Measurements from ENCODE around the gene EMB.
A peak's percentile ranks its signal among the peaks of the same experiment; 100 is the strongest.
"Not testable (repeated sequence)": the region's sequence is repeated elsewhere in the genome, so short reads cannot be mapped to it uniquely, and the experiment has no call there.

Gene EMB

DNA sequence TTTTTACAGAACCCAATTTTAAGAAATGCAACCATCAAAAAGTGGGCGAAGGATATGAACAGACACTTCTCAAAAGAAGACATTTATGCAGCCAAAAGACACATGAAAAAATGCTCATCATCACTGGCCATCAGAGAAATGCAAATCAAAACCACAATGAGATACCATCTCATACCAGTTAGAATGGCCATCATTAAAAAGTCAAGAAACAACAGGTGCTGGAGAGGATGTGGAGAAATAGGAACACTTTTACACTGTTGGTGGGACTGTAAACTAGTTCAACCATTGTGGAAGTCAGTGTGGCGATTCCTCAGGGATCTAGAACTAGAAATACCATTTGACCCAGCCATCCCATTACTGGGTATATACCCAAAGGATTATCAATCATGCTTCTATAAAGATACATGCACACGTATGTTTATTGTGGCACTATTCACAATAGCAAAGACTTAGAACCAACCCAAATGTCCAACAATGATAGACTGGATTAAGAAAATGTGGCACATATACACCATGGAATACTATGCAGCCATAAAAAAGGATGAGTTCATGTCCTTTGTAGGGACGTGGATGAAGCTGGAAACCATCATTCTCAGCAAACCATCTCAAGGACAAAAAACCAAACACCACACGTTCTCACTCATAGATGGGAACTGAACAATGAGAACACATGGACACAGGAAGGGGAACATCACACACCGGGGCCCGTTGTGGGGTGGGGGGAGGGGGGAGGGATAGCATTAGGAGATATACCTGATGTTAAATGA is 19.7 kb downstream of the EMB start:
- not testable (repeated sequence) for DNase-seq

DNA sequence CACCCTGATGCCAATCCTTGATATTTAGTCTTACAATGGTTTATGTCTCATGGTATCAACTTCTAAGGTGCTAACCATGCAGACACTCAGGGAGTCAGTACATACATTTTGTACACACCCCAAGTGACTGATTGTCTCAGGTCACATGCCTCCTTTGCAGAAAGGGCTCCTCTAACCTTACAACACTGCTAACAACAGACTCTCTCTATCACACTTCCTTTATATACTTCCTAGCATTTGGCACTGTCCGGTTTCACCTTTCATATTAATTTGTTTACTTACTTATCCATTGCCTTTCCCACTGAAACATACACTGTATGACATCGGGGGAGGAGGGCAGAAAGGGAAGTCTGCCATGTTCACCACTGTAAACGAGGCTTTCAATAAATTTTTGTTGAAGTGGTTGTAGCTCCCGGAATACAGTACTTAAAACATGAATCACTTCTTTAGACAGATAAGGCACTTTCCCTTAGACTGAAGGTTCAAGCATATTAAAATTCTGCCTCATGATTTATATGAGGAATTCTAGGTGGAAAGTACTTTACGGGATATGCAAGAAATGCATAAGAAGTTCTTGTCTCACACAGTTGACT is 20.6 kb downstream of the EMB start:
- no peak for DNase-seq

DNA sequence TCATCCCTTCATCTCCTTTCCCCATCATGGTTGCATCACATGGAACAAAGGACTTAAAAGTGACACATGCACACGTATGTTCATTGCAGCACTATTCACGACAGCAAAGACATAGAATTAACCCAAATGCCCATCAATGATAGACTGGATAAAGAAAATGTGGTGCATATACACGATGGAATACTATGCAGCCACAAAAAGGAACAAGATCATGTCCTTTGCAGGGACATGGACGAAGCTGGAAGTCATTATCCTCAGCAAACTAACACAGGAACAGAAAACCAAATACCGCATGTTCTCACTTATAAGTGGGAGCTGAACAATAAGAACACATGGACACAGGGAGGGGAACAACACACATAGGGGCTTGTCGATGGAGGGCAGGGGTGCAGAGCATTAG is 21.4 kb downstream of the EMB start:
- DNase-seq, result not testable (repeated sequence)

DNA sequence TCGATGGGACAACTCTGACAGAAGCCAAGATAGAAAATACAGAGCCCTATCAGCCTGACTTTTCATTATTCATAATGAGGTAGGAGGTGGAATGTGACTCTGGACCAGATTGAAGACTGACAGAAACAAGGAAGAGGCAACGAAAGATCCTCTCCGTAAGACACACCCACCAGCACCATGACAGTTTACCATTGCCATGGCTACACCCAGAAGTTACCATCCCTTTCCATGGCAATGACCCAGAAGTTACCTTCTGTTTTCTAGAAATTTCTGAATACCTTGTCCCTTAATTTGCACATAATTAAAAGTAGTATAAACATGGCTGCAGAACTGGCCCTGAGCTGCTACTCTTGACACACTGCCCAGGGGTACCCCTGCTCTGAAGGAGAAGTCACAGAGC is 24.5 kb downstream of the EMB start:
- DNase-seq, result peak in 1 of 2 donors; percentile 26

DNA sequence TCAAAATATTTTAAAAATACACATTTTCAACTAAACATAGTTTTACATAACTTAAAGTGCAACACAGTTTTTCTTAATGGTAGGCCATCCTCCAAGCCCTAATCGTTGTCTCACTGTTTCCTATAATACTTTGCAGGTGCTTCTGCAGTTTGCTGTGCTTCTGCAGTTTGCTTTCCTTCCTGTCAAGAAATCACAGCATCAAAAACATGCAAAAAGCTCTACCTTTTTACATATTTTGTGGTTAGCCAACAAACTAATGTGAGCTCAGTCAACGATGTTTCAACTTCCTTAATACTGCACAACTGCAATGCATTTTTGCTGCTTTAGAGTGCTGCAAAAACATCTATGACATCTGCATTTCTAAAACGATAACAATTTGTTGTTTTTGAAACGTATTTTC is 25.2 kb downstream of the EMB start:
- DNase-seq, result peak; percentile 38 to 69

DNA sequence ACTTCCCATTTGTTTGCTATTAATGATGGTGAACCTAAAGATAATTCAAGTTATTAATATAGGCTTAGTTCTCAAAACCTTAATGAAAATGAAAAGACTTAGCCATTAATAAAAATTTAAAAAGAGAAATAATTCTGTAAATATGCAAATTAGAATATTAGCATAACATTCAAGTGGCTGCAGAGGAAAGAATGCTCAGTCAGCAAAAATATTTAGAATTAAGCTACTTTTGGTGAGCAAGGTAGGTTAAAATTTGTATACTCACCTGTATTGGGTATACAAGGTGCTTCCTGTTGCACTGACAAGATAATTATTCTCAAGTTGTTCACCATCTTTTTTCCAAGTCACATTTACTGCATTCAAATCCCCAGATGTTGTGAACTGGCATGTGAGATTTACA is 30.2 kb downstream of the EMB start:
- not testable (repeated sequence) for DNase-seq

DNA sequence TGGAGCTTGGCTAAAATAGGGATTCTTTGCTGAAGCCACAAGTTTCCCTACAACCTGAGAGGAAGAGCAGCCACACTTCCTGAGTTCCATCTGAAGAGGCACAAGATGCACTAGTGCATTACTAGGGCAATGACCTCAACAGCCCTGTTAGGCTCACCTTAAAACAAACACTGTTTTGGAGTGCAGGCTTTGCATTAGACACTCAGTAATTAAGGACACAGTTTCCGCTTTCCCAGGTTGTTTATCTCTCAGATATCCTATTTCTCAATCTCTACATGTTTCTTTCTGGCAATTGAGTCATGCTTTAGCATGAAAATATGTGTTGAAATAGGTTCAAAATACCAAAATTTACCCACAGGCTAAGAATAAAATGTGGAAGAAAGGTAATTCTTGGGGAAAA is 34.2 kb downstream of the EMB start:
- no peak for DNase-seq

DNA sequence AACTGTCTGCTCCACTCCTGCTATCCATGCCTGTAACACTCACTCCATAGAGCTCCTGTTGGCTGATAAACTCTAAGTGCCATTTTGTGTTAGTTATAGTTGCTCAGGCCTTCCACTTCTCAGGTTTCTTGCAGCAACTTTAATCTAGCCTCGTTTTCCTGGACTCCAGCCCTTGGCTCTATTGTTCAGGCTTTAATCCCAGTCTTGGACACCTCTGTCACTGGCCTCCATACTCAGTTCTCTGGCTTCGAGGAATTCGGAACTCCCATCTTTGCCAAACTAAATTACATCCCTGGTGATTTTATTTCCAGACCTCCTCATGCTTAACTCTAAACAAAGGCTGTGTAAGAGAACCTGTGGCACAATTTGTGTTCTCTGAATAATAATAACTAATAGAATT is 39.8 kb downstream of the EMB start:
- no peak for DNase-seq

DNA sequence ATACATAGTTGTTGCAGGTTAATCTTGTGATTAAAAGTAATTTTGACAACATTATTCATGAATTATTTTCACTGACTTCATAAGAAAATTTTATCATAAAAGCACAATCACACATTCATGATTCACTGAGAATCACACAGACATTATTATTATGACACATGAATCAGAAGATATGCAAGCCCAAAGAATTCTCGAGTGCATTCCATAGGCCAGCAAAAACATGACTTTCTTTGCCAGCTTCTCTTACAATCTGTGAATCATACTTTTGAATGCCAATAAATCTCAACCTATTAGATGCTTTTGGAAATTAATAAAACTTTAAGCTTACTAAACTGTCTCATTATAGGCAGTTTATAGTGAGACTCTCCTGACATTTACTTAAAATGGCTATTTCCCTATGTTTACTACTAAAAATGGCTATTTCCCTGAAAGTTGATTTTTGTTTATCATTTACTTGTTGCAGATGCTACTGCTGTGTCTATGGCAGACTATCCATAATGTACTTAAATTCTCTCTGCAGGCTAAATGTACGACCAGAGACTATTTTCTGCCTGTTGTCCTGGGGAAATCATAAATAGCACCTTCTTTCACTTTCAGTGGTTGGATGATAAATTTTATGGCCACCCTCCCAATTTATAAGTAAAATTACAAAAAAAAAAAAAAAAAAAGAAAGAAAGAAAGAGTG is 47.0 kb downstream of the EMB start:
- not testable (repeated sequence) for DNase-seq

DNA sequence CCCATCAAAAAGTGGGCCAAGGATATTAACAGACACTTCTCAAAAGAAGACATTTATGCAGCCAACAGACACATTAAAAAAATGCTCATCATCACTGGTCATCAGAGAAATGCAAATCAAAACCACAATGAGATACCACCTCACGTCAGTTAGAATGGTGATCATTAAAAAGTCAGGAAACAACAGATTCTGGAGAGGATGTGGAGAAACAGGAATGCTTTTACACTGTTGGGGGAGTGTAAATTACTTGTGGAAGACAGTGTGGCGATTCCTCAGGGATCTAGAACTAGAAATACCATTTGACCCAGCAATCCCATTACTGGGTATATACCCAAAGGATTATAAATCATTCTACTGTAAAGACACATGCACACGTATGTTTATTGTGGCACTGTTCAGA is 48.8 kb downstream of the EMB start:
- not testable (repeated sequence) for DNase-seq

DNA sequence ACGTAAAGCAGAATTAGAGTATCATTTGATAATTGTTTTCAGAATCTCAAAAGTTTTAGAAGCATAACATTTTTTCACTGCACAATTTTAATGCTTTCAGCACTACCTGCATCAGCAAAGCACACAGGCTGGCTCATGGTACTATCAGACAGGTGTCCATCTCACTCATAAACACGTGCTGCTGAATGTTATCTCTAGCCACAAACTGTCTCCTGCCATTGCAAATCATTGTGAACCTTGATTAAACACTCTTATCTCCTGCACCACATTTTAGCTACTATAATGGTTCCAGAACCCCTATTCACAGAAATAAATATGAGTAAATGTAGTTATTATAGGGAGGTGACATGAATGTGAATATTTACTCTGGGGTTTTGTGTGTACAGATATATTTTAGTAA is 56.7 kb downstream of the EMB start:
- not testable (repeated sequence) for DNase-seq

DNA sequence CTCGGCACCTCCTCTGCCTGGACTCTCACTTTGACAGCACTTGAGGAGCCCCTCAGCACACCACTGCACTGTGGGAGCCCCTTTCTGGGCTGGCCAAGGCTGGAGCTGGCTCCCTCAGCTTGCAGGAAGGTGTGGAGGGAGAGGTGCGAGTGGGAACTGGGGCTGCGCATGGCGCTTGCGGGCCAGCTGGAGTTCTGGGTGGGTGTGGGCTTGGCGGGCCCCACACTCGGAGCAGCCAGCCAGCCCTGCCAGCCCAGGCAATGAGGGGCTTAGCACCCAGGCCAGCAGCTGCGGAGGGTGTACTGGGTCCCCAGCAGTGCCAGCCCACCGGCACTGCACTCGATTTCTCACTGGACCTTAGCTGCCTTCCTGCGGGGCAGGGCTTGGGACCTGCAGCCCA is 64.4 kb downstream of the EMB start:
- not testable (repeated sequence) for DNase-seq

DNA sequence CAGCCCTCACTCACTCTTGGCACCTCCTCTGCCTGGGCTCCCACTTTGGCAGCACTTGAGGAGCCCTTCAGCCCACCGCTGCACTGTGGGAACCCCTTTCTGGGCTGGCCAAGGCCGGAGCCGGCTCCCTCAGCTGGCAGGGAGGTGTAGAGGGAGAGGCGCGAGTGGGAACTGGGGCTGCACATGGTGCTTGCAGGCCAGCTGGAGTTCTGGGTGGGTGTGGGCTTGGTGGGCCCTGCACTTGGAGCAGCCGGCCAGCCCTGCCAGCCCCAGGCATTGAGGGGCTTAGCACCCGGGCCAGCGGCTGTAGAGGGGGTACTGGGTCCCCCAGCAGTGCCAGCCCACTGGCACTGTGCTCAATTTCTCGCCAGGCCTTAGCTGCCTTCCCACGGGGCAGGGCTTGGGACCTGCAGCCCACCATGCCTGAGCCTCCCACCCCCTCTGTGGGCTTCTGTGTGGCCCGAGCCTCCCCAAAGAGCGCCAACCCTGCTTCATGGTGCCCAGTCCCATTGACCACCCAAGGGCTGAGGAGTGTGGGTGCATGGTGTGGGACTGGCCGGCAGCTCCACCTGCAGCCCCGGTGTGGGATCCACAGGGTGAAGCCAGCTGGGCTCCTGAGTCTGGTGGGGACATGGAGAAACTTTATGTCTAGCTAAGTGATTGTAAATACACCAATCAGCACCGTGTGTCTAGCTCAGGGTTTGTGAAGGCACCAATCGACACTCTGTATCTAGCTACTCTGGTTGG is 71.6 kb downstream of the EMB start:
- not testable (repeated sequence) for DNase-seq

DNA sequence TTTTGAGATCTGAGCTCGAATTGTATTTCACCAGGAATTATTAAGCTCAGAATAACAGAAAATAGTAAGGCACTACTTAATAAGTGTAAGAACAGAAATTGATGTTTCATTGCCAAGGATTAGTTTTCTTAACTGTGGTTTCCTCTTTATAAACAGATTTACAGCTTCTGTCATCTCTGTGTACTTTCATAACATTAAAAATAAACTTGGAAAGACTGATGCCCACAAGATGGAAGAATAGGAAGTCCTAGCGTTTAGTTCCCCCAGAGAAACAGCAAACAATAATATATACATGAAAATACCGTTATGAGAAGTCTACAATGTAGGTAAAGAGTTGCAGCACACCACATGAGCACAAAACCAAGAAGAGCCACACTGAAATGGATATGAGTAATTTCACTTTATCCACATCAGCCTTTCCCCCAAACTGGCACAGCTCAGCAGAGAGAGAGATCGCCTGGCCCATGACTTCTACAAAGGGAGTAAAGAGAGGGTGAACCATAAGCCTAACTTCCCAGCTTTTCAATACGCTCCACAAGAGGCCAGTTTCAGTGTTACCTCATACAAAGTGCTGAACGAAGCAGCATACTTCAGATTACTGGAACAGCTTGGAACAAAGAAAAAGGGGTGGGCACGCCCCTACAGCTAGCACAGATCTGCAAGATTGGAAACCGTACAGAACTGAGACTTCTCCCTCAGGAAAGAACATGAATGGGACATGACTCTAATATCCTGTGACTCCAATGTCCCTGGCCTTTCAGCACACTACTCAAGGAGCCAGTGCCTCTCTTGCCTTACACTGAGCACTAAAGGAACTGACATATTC is 75.4 kb downstream of the EMB start:
- no peak for DNase-seq

DNA sequence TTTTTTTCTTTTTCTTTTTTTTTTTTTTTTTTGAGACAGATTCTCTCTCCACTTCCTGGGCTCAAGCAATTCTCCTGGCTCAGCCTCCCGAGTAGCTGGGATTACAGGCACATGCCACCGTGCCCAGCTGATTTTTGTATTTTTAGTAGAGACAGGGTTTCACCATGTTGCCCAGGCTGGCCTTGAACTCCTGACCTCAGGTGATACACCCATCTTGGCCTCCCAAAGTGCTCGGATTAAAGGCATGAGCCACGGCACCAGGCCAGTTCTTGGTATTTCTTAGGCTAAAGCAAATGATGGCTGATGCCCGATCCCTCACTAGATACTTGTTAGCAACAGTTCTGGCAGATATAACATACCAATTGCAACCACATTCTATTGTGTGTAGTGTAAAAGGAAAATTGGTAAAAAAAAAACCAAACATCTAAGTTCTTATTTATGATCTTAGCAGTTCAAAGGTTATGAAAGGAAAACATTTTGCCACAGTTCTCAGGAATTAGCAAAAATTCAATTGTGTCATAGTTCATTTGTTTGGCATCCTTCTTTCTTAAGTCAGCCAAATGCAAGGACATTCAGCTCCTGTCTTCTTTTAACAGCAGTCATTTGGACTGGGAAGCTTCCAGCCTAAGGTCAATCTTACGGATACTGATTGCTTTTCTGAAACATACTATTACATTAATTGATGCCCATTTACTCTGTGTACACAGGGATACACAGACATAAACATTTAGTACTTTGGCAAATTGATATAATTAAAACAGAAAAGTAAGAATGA is 76.4 kb downstream of the EMB start:
- DNase-seq, result not testable (repeated sequence)

DNA sequence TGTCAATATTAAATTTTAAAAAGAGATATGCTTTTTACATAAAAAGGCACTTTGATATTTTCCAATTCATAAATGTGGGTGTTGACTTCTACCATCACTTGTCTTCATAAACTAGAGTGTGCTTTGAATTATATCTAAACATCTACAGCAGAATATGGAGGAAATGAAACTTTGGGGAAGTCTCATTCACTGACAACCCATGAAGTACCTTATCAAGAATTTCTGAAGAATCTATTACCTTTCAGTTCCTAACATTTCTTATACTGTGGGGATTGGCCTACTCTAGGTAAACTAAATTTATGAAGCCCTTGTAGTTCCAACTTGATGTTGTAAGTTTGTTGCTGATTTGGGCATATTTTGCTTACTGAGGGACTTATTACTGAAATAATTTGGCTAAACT is 81.9 kb downstream of the EMB start:
- no peak for DNase-seq

DNA sequence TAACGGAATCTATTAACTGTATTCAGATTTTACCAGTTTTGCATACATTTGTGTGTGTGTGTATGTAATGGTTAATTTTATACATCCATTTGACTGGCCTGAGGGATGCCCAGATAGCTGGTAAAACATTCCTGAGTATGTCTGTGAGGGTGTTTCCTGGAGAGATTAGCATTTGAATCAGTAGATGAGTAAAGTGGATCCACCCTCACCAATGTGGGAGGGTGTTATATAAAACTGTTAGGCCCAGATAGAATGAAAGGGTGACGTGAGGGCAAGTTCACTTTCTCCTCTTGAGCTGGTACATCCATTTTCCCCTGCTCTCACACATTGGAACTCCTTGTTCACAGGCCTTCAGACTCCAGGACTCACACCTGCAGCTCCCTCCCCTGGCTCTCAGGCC is 88.7 kb downstream of the EMB start:
- no peak for DNase-seq

Data from CD4-positive, alpha-beta T cell treated with Interferon alpha-2 for 1 hour (primary cell).